Liver (tissue), 9 donors: ENCODE results near the gene CNPY4. TPM values are rescaled to one million over a fixed set of nuclear protein-coding genes. Genes with fewer than 3 reads are reported as not detected.

Experiments
- DNase-seq: peaks from one replicate; pipeline ENCODE4 v3.0.0-alpha.2; 2017; ENCODE audit warnings: low spot score
- H3K27ac ChIP-seq, 2 donors: one replicate each; pipeline ENCODE4 v1.7.0; 2013; ENCODE audit warnings: inconsistent platforms in 2 of 2, low read length in 2 of 2, control low read depth in 1 of 2, low read depth in 1 of 2, mild to moderate bottlenecking in 1 of 2
- H3K27me3 ChIP-seq, 4 donors: one replicate each; pipeline versions ENCODE4 v1.6.1 to v1.7.0; 2013; ENCODE audit warnings: low read length in 3 of 4, inconsistent platforms in 1 of 4, mild to moderate bottlenecking in 1 of 4, moderate library complexity in 1 of 4; ENCODE audit not compliant: control insufficient read depth in 4 of 4, insufficient read depth in 4 of 4
- H3K36me3 ChIP-seq, 4 donors: one replicate each; pipeline versions ENCODE4 v1.6.1 to v1.7.0; 2013; ENCODE audit warnings: low read length in 3 of 4, mild to moderate bottlenecking in 3 of 4, low read depth in 1 of 4, moderate library complexity in 1 of 4; ENCODE audit not compliant: control insufficient read depth in 4 of 4, insufficient read depth in 3 of 4
- H3K4me1 ChIP-seq, 4 donors: one replicate each; pipeline versions ENCODE4 v1.6.1 to v1.7.0; 2013; ENCODE audit warnings: low read length in 3 of 4, mild to moderate bottlenecking in 3 of 4, moderate library complexity in 1 of 4; ENCODE audit not compliant: control insufficient read depth in 4 of 4, insufficient read depth in 4 of 4
- H3K4me3 ChIP-seq, 3 donors: one replicate each; pipeline versions ENCODE4 v1.6.1 to v1.7.0; 2013; ENCODE audit warnings: low read length in 3 of 3, control low read depth in 1 of 3, low read depth in 1 of 3, mild to moderate bottlenecking in 1 of 3
- H3K9ac ChIP-seq, 2 donors: one replicate each; pipeline ENCODE4 v1.7.0; 2013; ENCODE audit warnings: low read length in 2 of 2, mild to moderate bottlenecking in 2 of 2, moderate library complexity in 2 of 2, control low read depth in 1 of 2, low read depth in 1 of 2
- H3K9me3 ChIP-seq, 4 donors: one replicate each; pipeline versions ENCODE4 v1.6.1 to v1.7.0; 2013; ENCODE audit warnings: low read length in 3 of 4; ENCODE audit not compliant: control insufficient read depth in 4 of 4
- EGR1 ChIP-seq, 2 donors: IDR thresholded peaks; 2 replicates each; pipeline ENCODE4 v1.6.1; 2016 to 2018; ENCODE audit warnings: antibody characterized with exemption in 2 of 2, low read depth in 2 of 2
- FOXA1 ChIP-seq: IDR thresholded peaks from 2 replicates; pipeline ENCODE4 v1.6.1; 2016; ENCODE audit warnings: antibody characterized with exemption
- FOXA2 ChIP-seq: IDR thresholded peaks from 2 replicates; pipeline ENCODE4 v1.6.1; 2016; ENCODE audit warnings: antibody characterized with exemption
- GABPA ChIP-seq, 2 donors: IDR thresholded peaks in 1 of 2; conservative IDR thresholded peaks in 1 of 2; 2 replicates each; pipeline ENCODE4 v1.6.1; 2016; ENCODE audit warnings: antibody characterized with exemption in 2 of 2, mild to moderate bottlenecking in 1 of 2, moderate library complexity in 1 of 2
- HNF4A ChIP-seq, 2 donors: conservative IDR thresholded peaks; 2 replicates each; pipeline ENCODE4 v1.6.1; 2016; ENCODE audit warnings: antibody characterized with exemption in 2 of 2, mild to moderate bottlenecking in 2 of 2
- HNF4G ChIP-seq: IDR thresholded peaks from 2 replicates; pipeline ENCODE4 v1.6.1; 2016; ENCODE audit warnings: antibody characterized with exemption
- JUND ChIP-seq, 2 donors: IDR thresholded peaks; 2 replicates each; pipeline ENCODE4 v1.6.1; 2016; ENCODE audit warnings: antibody characterized with exemption in 2 of 2
- NR2F2 ChIP-seq: IDR thresholded peaks from 2 replicates; pipeline ENCODE4 v1.6.1; 2016; ENCODE audit warnings: antibody characterized with exemption
- RAD21 ChIP-seq, 2 donors: IDR thresholded peaks; 2 replicates each; pipeline ENCODE4 v1.6.1; 2016; ENCODE audit warnings: antibody characterized with exemption in 2 of 2, mild to moderate bottlenecking in 2 of 2
- RXRA ChIP-seq, 2 donors: IDR thresholded peaks; 2 replicates each; pipeline ENCODE4 v1.6.1; 2017 to 2018; ENCODE audit warnings: antibody characterized with exemption in 2 of 2, mild to moderate bottlenecking in 1 of 2
- SP1 ChIP-seq: IDR thresholded peaks from 2 replicates; pipeline ENCODE4 v1.6.1; 2018; ENCODE audit warnings: antibody characterized with exemption, mild to moderate bottlenecking
- TAF1 ChIP-seq: conservative IDR thresholded peaks from 2 replicates; pipeline ENCODE4 v1.6.1; 2016; ENCODE audit warnings: antibody characterized with exemption, mild to moderate bottlenecking
- YY1 ChIP-seq: IDR thresholded peaks from 2 replicates; pipeline ENCODE4 v1.6.1; 2016; ENCODE audit warnings: antibody characterized with exemption, mild to moderate bottlenecking
- WGBS: extraction: QIAGEN DNeasy Blood & Tissue Kit; methylation state at CpG from one replicate; pipeline ENCODE4 v1.1.7; 2013; 5-methylcytosine and 5-hydroxymethylcytosine counted together
- polyA plus RNA-seq, 2 donors: library from polyadenylated mRNA; stranded (reverse) in 1 of 2; unstranded in 1 of 2; fragments of 200-250 nt in 1 of 2; fragments of >200 nt in 1 of 2; fragmentation: Nextera tagmentation in 1 of 2; extraction: Ambion mirVana in 1 of 2; gene quantifications; one replicate each; pipeline versions ENCODE4 v1.2.1 to v1.2.3, GENCODE V29; 2013 to 2015
- total RNA-seq, 2 donors: library from RNA; depleted of rRNA; stranded (reverse); fragments of >200 nt; gene quantifications; one replicate each; pipeline ENCODE4 v1.2.3, GENCODE V29; 2014
- TF ChIP-seq, protein P1 (sequence below): IDR thresholded peaks from 2 replicates; pipeline ENCODE4 v1.6.1; 2016; ENCODE audit warnings: antibody characterized with exemption, mild to moderate bottlenecking
- TF ChIP-seq, protein P2 (sequence below): fragments of 150-350 bp; IDR thresholded peaks from 2 replicates; pipeline ENCODE4 v1.5.1; 2017; ENCODE audit warnings: improper control_type of control experiment, low read depth, low read length; ENCODE audit not compliant: missing input control
- TF ChIP-seq, protein P3 (sequence below): IDR thresholded peaks from 2 replicates; pipeline ENCODE4 v1.6.1; 2016; ENCODE audit warnings: antibody characterized with exemption
- TF ChIP-seq, protein P4 (sequence below): IDR thresholded peaks from 2 replicates; pipeline ENCODE4 v1.6.1; 2016; ENCODE audit warnings: antibody characterized with exemption
- donor health status: healthy.
- donor health status: healthy.
- donor health status: healthy.
- donor health status: healthy.
- donor health status: healthy.

Gene CNPY4
- total and polyA plus RNA-seq, 4 donors = 1.9 to 11.9 (median 3.8) TPM

DNA sequence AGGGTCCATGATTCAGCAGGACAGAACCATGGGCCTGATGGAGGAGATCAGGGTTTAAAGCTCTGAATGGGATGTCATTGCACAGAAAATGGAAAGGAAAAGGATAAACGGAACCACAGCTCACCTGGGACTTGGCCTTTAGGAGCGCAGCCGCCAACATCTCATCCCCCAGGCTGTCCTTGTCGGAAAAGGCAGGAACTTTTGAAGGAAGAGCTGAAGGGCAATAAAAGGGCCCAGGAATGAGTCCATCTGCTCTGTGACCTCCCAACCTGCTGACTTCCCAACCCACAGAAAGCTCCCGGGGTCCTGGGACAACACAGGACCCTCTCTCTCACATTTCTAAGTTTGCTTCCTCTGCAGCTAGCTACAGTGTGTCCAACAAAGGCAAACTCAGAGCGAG is 44.0 kb upstream of the CNPY4 start:
- no peak for DNase-seq
- no peak overlapping the region for H3K9ac ChIP-seq
- WGBS = 97% methylated on average over 6 of the region's 6 CpGs
- no peak overlapping the region for H3K4me3 ChIP-seq
- TF ChIP-seq FOXA1 (no peak), JUND (IDR thresholded peaks at IDR 0.05) (no peak), RAD21 (IDR thresholded peaks at IDR 0.05) (no peak), RXRA (IDR thresholded peaks at IDR 0.05) (no peak), FOXA2 (no peak), HNF4G (no peak), YY1 (no peak), TAF1 (no peak)
- TF ChIP-seq, protein P1, sequence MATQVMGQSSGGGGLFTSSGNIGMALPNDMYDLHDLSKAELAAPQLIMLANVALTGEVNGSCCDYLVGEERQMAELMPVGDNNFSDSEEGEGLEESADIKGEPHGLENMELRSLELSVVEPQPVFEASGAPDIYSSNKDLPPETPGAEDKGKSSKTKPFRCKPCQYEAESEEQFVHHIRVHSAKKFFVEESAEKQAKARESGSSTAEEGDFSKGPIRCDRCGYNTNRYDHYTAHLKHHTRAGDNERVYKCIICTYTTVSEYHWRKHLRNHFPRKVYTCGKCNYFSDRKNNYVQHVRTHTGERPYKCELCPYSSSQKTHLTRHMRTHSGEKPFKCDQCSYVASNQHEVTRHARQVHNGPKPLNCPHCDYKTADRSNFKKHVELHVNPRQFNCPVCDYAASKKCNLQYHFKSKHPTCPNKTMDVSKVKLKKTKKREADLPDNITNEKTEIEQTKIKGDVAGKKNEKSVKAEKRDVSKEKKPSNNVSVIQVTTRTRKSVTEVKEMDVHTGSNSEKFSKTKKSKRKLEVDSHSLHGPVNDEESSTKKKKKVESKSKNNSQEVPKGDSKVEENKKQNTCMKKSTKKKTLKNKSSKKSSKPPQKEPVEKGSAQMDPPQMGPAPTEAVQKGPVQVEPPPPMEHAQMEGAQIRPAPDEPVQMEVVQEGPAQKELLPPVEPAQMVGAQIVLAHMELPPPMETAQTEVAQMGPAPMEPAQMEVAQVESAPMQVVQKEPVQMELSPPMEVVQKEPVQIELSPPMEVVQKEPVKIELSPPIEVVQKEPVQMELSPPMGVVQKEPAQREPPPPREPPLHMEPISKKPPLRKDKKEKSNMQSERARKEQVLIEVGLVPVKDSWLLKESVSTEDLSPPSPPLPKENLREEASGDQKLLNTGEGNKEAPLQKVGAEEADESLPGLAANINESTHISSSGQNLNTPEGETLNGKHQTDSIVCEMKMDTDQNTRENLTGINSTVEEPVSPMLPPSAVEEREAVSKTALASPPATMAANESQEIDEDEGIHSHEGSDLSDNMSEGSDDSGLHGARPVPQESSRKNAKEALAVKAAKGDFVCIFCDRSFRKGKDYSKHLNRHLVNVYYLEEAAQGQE = no peak
- TF ChIP-seq, protein P2, sequence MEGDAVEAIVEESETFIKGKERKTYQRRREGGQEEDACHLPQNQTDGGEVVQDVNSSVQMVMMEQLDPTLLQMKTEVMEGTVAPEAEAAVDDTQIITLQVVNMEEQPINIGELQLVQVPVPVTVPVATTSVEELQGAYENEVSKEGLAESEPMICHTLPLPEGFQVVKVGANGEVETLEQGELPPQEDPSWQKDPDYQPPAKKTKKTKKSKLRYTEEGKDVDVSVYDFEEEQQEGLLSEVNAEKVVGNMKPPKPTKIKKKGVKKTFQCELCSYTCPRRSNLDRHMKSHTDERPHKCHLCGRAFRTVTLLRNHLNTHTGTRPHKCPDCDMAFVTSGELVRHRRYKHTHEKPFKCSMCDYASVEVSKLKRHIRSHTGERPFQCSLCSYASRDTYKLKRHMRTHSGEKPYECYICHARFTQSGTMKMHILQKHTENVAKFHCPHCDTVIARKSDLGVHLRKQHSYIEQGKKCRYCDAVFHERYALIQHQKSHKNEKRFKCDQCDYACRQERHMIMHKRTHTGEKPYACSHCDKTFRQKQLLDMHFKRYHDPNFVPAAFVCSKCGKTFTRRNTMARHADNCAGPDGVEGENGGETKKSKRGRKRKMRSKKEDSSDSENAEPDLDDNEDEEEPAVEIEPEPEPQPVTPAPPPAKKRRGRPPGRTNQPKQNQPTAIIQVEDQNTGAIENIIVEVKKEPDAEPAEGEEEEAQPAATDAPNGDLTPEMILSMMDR = no peak
- TF ChIP-seq, protein P3, sequence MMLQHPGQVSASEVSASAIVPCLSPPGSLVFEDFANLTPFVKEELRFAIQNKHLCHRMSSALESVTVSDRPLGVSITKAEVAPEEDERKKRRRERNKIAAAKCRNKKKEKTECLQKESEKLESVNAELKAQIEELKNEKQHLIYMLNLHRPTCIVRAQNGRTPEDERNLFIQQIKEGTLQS = no peak
- TF ChIP-seq, protein P4, sequence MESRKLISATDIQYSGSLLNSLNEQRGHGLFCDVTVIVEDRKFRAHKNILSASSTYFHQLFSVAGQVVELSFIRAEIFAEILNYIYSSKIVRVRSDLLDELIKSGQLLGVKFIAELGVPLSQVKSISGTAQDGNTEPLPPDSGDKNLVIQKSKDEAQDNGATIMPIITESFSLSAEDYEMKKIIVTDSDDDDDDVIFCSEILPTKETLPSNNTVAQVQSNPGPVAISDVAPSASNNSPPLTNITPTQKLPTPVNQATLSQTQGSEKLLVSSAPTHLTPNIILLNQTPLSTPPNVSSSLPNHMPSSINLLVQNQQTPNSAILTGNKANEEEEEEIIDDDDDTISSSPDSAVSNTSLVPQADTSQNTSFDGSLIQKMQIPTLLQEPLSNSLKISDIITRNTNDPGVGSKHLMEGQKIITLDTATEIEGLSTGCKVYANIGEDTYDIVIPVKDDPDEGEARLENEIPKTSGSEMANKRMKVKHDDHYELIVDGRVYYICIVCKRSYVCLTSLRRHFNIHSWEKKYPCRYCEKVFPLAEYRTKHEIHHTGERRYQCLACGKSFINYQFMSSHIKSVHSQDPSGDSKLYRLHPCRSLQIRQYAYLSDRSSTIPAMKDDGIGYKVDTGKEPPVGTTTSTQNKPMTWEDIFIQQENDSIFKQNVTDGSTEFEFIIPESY = no peak
- no peaks in the 10 kb centered on the region for H3K27me3 ChIP-seq
- H3K36me3 ChIP-seq = peaks cover 19 to 69% (median 59%) of the 10 kb centered on the region in 4 donors
- peaks cover 11 to 20% (median 19%) of the 10 kb centered on the region in 4 donors for H3K4me1 ChIP-seq
- no peak overlapping the region for H3K27ac ChIP-seq
- H3K9me3 ChIP-seq = peaks cover 20 to 25% (median 22%) of the 10 kb centered on the region in 4 donors

DNA sequence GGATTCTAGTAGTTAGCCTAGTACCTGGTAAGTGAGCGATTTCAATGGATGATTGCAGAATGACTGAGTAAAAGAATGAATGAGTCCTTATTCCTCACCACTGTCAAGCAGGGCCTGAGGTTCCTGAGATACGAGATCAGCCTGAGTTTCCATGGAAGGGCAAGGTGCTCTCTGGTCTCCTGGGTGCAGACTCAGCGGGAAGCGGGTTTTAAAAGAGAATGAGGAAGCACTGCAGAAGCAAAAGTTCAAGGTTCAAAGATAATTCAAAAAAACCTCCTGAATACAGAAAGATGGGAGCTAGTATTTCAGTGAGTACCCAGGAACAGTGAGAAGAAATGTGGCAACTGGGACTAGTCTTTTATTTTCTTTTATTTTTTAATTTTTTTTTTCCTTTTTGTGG is 42.2 kb upstream of the CNPY4 start:
- H3K9ac ChIP-seq = no peak overlapping the region
- H3K36me3 ChIP-seq = peaks cover 14 to 52% (median 41%) of the 10 kb centered on the region in 4 donors
- peaks cover 5 to 7% (median 5%) of the 10 kb centered on the region in 4 donors for H3K9me3 ChIP-seq
- H3K4me3 ChIP-seq = no peak overlapping the region
- peaks cover 12 to 29% (median 25%) of the 10 kb centered on the region in 4 donors for H3K4me1 ChIP-seq
- no peak overlapping the region for H3K27ac ChIP-seq
- 84% methylated on average over 4 of the region's 4 CpGs for WGBS
- no peak for DNase-seq
- H3K27me3 ChIP-seq = no peaks in the 10 kb centered on the region
- TF ChIP-seq, protein P2 = no peak
- TF ChIP-seq TAF1 = no peak
- TF ChIP-seq NR2F2 = no peak
- TF ChIP-seq HNF4A (conservative IDR thresholded peaks at IDR 0.05) = no peak
- no peak for TF ChIP-seq EGR1 (IDR thresholded peaks at IDR 0.05; ENCODE audit: low read depth in 2 of 2)
- no peak for TF ChIP-seq FOXA1
- TF ChIP-seq, protein P1 = no peak
- no peak for TF ChIP-seq GABPA (IDR thresholded peaks at IDR 0.05 in 1 of 2, conservative IDR thresholded peaks at IDR 0.05 in 1 of 2)
- no peak for TF ChIP-seq YY1
- TF ChIP-seq SP1 = no peak
- TF ChIP-seq RXRA (IDR thresholded peaks at IDR 0.05) = no peak
- no peak for TF ChIP-seq RAD21 (IDR thresholded peaks at IDR 0.05)
- no peak for TF ChIP-seq HNF4G
- TF ChIP-seq JUND (IDR thresholded peaks at IDR 0.05) = no peak
- TF ChIP-seq, protein P3 = no peak
- no peak for TF ChIP-seq FOXA2
